H1 (cell line): Measurements from ENCODE around the gene SHISAL1. TPM values are rescaled to one million over a fixed set of nuclear protein-coding genes. Genes with fewer than 3 reads are reported as not detected.

Experiments used
- CTCF ChIA-PET: fragments of 300-600 bp; sonication (Branson Sonifier 250); formaldehyde crosslinking; loops from one replicate; lab custom pipeline; 2021; ENCODE audit not compliant: partially characterized antibody; lab: Charles Lee
- POLR2A ChIA-PET: fragments of 300-600 bp; sonication (Branson Sonifier 250); formaldehyde crosslinking; loops from one replicate; lab custom pipeline; 2021; ENCODE audit warnings: inconsistent platforms; ENCODE audit not compliant: partially characterized antibody; lab: Charles Lee
- DNase-seq, 2 experiments: peaks; one replicate each; pipeline versions ENCODE4 v3.0.0 to v3.0.0-alpha.2; 2010 to 2022; ENCODE audit warnings: low spot score in 2 of 2, low read depth in 1 of 2, mixed read lengths in 1 of 2
- FAIRE-seq: peaks from 2 replicates; lab custom pipeline; 2011; peaks lifted over from hg19 to GRCh38; lab: Jason Lieb, UNC
- H2AFZ ChIP-seq: 2 replicates; pipeline ENCODE4 v1.8.1; 2012; ENCODE audit warnings: low read length, inconsistent platforms
- H2AK5ac ChIP-seq: 2 replicates; pipeline ENCODE4 v1.6.1; 2013; ENCODE audit warnings: low read depth, low read length
- H2BK120ac ChIP-seq: replicated peaks from 2 replicates; pipeline ENCODE3; 2013; ENCODE audit warnings: low read depth, low read length, inconsistent platforms
- H2BK12ac ChIP-seq: 2 replicates; pipeline ENCODE4 v1.6.1; 2013; ENCODE audit warnings: low read depth, low read length
- H2BK15ac ChIP-seq: 2 replicates; pipeline ENCODE4 v1.6.1; 2013; ENCODE audit warnings: low read length
- H2BK20ac ChIP-seq: 2 replicates; pipeline ENCODE4 v1.6.1; 2013; ENCODE audit warnings: low read length
- H2BK5ac ChIP-seq: 2 replicates; pipeline ENCODE4 v1.6.1; 2013; ENCODE audit warnings: low read depth, low read length
- H3K14ac ChIP-seq: 2 replicates; pipeline ENCODE4 v1.6.1; 2013; ENCODE audit warnings: inconsistent platforms; ENCODE audit not compliant: insufficient read length
- H3K18ac ChIP-seq: 2 replicates; pipeline ENCODE4 v1.6.1; 2013; ENCODE audit warnings: low read length; ENCODE audit errors: extremely low read depth
- H3K23ac ChIP-seq: 2 replicates; pipeline ENCODE4 v1.6.1; 2013; ENCODE audit warnings: inconsistent platforms; ENCODE audit not compliant: insufficient read length
- H3K23me2 ChIP-seq: 2 replicates; pipeline ENCODE4 v1.6.1; 2013; ENCODE audit warnings: low read depth, low read length
- H3K27ac ChIP-seq: 2 replicates; pipeline ENCODE4 v1.6.1; 2011; ENCODE audit warnings: low read depth, low read length, inconsistent platforms
- H3K27me3 ChIP-seq, 4 experiments: replicated peaks in 1 of 4; 1 replicate in 1 of 4; 2 replicates in 3 of 4; pipeline versions ENCODE4 v1.6.1 to v1.8.1; 2011 to 2013; ENCODE audit warnings: low read length in 3 of 4, mild to moderate bottlenecking in 3 of 4, inconsistent platforms in 2 of 4, mixed read lengths in 2 of 4, moderate library complexity in 1 of 4; ENCODE audit not compliant: control insufficient read depth in 3 of 4, insufficient read depth in 3 of 4; ENCODE audit errors: extremely low read depth in 1 of 4
- H3K36me3 ChIP-seq, 4 experiments: 2 replicates each; pipeline versions ENCODE4 v1.6.1 to v1.8.1; 2011 to 2013; ENCODE audit warnings: mild to moderate bottlenecking in 4 of 4, low read length in 3 of 4, moderate library complexity in 2 of 4, control low read depth in 1 of 4, inconsistent platforms in 1 of 4; ENCODE audit not compliant: insufficient read depth in 4 of 4, control insufficient read depth in 2 of 4
- H3K4ac ChIP-seq: replicated peaks from 2 replicates; pipeline ENCODE3; 2013; ENCODE audit warnings: low read length, low read depth, mixed read lengths, inconsistent platforms; ENCODE audit not compliant: insufficient read length
- H3K4me1 ChIP-seq, 4 experiments: replicated peaks in 1 of 4; 1 replicate in 1 of 4; 2 replicates in 3 of 4; pipeline versions ENCODE4 v1.6.1 to v1.8.1; 2011 to 2013; ENCODE audit warnings: low read length in 3 of 4, inconsistent platforms in 2 of 4, mixed read lengths in 1 of 4; ENCODE audit not compliant: insufficient read depth in 4 of 4, control insufficient read depth in 3 of 4
- H3K4me2 ChIP-seq, 2 experiments: 2 replicates each; pipeline versions ENCODE4 v1.6.1 to v1.8.1; 2011 to 2013; ENCODE audit warnings: low read depth in 2 of 2, low read length in 2 of 2, control low read depth in 1 of 2, inconsistent platforms in 1 of 2, mild to moderate bottlenecking in 1 of 2; ENCODE audit not compliant: insufficient read depth in 1 of 2
- H3K4me3 ChIP-seq, 4 experiments: fragments of 200-600, 300-600 bp in 1 of 4; sonication (generic), shearing (Covaris generic), sonication (Bioruptor Twin) in 1 of 4; 2 replicates each; pipeline versions ENCODE4 v1.5.1 to v1.8.1; 2011 to 2016; ENCODE audit warnings: low read length in 4 of 4, low read depth in 3 of 4, control low read depth in 2 of 4, inconsistent platforms in 2 of 4, mild to moderate bottlenecking in 2 of 4, mixed read lengths in 1 of 4, moderate library complexity in 1 of 4; ENCODE audit not compliant: insufficient read depth in 2 of 4; ENCODE audit errors: extremely low read depth in 1 of 4
- H3K56ac ChIP-seq: replicated peaks from 2 replicates; pipeline ENCODE3; 2013; ENCODE audit warnings: low read depth, mild to moderate bottlenecking, mixed read lengths, low read length, inconsistent platforms; ENCODE audit not compliant: insufficient read length
- H3K79me1 ChIP-seq: 2 replicates; pipeline ENCODE4 v1.6.1; 2013; ENCODE audit warnings: low read depth, low read length, control low read depth
- H3K79me2 ChIP-seq, 2 experiments: 2 replicates each; pipeline versions ENCODE4 v1.6.1 to v1.8.1; 2012 to 2013; ENCODE audit warnings: low read length in 2 of 2, mild to moderate bottlenecking in 2 of 2, inconsistent platforms in 1 of 2; ENCODE audit not compliant: insufficient read depth in 2 of 2, control insufficient read depth in 1 of 2
- H3K9ac ChIP-seq, 4 experiments: replicated peaks in 1 of 4; 1 replicate in 1 of 4; 2 replicates in 3 of 4; pipeline versions ENCODE4 v1.6.1 to v1.8.1; 2011 to 2013; ENCODE audit warnings: low read depth in 3 of 4, low read length in 3 of 4, control low read depth in 2 of 4, mild to moderate bottlenecking in 2 of 4, moderate library complexity in 2 of 4, inconsistent platforms in 1 of 4; ENCODE audit errors: extremely low read depth in 1 of 4
- H3K9me3 ChIP-seq, 2 experiments: 2 replicates each; pipeline versions ENCODE4 v1.6.1 to v1.8.1; 2012 to 2013; ENCODE audit warnings: mild to moderate bottlenecking in 2 of 2, moderate library complexity in 2 of 2, control low read depth in 1 of 2, inconsistent platforms in 1 of 2, low read depth in 1 of 2, low read length in 1 of 2, mixed read lengths in 1 of 2; ENCODE audit not compliant: insufficient read depth in 2 of 2
- H4K20me1 ChIP-seq, 2 experiments: replicated peaks in 1 of 2; 2 replicates each; pipeline versions ENCODE3 to v1.8.1; 2011 to 2013; ENCODE audit warnings: inconsistent platforms in 2 of 2, low read length in 2 of 2, mild to moderate bottlenecking in 1 of 2; ENCODE audit not compliant: insufficient read depth in 2 of 2, control insufficient read depth in 1 of 2
- H4K5ac ChIP-seq: 2 replicates; pipeline ENCODE4 v1.6.1; 2013; ENCODE audit warnings: low read length, low read depth, mixed read lengths, inconsistent platforms; ENCODE audit not compliant: insufficient read length
- H4K8ac ChIP-seq: 2 replicates; pipeline ENCODE4 v1.8.0; 2013; ENCODE audit warnings: mild to moderate bottlenecking, moderate library complexity, low read length, inconsistent platforms; ENCODE audit not compliant: insufficient read depth; ENCODE audit errors: extremely low read depth
- H4K91ac ChIP-seq: replicated peaks from 2 replicates; pipeline ENCODE3; 2013; ENCODE audit warnings: low read length, mixed read lengths, inconsistent platforms; ENCODE audit not compliant: insufficient read length
- POLR2A ChIP-seq, 2 experiments: IDR thresholded peaks; 1 replicate in 1 of 2; 2 replicates in 1 of 2; pipeline ENCODE4 v1.6.1; 2011; ENCODE audit warnings: low read depth in 2 of 2, low read length in 2 of 2, mild to moderate bottlenecking in 2 of 2; ENCODE audit errors: control extremely low read depth in 1 of 2
- SAP30 ChIP-seq: fragments of 300-600 bp; sonication (generic); IDR thresholded peaks from 2 replicates; pipeline ENCODE4 v1.7.1; 2012; ENCODE audit warnings: low read length, moderate library complexity, mild to moderate bottlenecking, inconsistent platforms; ENCODE audit not compliant: insufficient read depth, insufficient replicate concordance
- SRF ChIP-seq: IDR thresholded peaks from 2 replicates; pipeline ENCODE4 v1.6.1; 2011; ENCODE audit warnings: mild to moderate bottlenecking, low read depth, low read length, moderate library complexity
- WGBS, 2 experiments: shearing (Covaris generic) in 1 of 2; methylation state at CpG; one replicate each; pipeline versions ENCODE4 v1.1.6 to v1.1.7; 2013 to 2015; ENCODE audit warnings: low lambda C conversion rate in 2 of 2, mixed read lengths in 2 of 2, inconsistent platforms in 1 of 2, low coverage in 1 of 2, missing lambda C conversion rate in 1 of 2; ENCODE audit not compliant: insufficient replicate concordance in 2 of 2, insufficient coverage in 1 of 2, insufficient read length in 1 of 2; ENCODE audit errors: extremely low coverage in 1 of 2, missing lambda C conversion rate in 1 of 2; 5-methylcytosine and 5-hydroxymethylcytosine counted together
- polyA plus RNA-seq, 7 experiments: library from polyadenylated mRNA; depleted of rRNA in 3 of 7; stranded (reverse) in 5 of 7; unstranded in 2 of 7; fragments of >200 nt in 5 of 7; fragments of 200-250 nt in 2 of 7; gene quantifications; 1 replicate in 5 of 7; 2 replicates in 1 of 7; 4 replicates in 1 of 7; pipeline versions ENCODE4 v1.2.1 to v1.2.3, GENCODE V29; 2011 to 2013; ENCODE audit warnings: missing spikeins in 2 of 7, mixed read lengths in 2 of 7
- total RNA-seq: library from RNA; stranded (reverse); fragmentation: NEBNext Ultra II Directional; extraction: Animal tissue kit (Norgen Biotek cat#: 25700); gene quantifications from 2 replicates; pipeline ENCODE4 v1.2.1, GENCODE V29; 2021
- TF ChIP-seq, protein P1 (sequence below): IDR thresholded peaks from 2 replicates; pipeline ENCODE4 v1.6.1; 2012; ENCODE audit warnings: low read length, inconsistent platforms
- TF ChIP-seq, protein P2 (sequence below), 3 experiments: IDR thresholded peaks; 1 replicate in 2 of 3; 2 replicates in 1 of 3; pipeline versions ENCODE4 v1.5.1 to v1.6.1; 2011; ENCODE audit warnings: low read length in 3 of 3, mild to moderate bottlenecking in 3 of 3, inconsistent platforms in 2 of 3, low read depth in 1 of 3, moderate library complexity in 1 of 3; ENCODE audit not compliant: insufficient read depth in 1 of 3; ENCODE audit errors: control extremely low read depth in 1 of 3
- TF ChIP-seq, protein P3 (sequence below): IDR thresholded peaks from 2 replicates; pipeline ENCODE4 v1.6.1; 2011; ENCODE audit warnings: low read length, improper control_type of control experiment
- TF ChIP-seq, protein P4 (sequence below): IDR thresholded peaks from 2 replicates; pipeline ENCODE4 v1.6.1; 2011; ENCODE audit warnings: low read depth, mild to moderate bottlenecking, low read length; ENCODE audit not compliant: insufficient read depth

Gene SHISAL1
- total and polyA plus RNA-seq, 2 of the 8 experiments (the other 6 are each of a cell fraction or from before 2014, with no cell fraction given): 3.7 to 5.8 TPM

GRCh38 chr22:44349594-44349993 is 36.8 kb upstream of the SHISAL1 start:
- Histone ChIP-seq H3K56ac (no peak overlapping the region), H2BK120ac (no peak overlapping the region), H3K9ac (no peak overlapping the region), H3K14ac (no peak overlapping the region), H3K4ac (no peak overlapping the region), H3K27ac (no peak overlapping the region), H4K5ac (no peak overlapping the region), H3K18ac (no peak overlapping the region), H2BK15ac (no peak overlapping the region; the same call in none of the 2 replicates), H4K91ac (no peak overlapping the region), H3K4me2 (no peak overlapping the region), H3K36me3 (no peaks in the 10 kb centered on the region), H2BK12ac (peak overlapping the region; percentile 27; the same call in 1 of the 2 replicates), H2AFZ (no peak overlapping the region), H3K9me3 (no peaks in the 10 kb centered on the region), H3K23ac (no peak overlapping the region), H2AK5ac (no peak overlapping the region; the same call in 1 of the 2 replicates), H3K4me3 (no peak overlapping the region), H4K20me1 (no peaks in the 10 kb centered on the region), H3K27me3 (no peaks in the 10 kb centered on the region), H3K4me1 (peaks cover 0 to 7% (median 3%) of the 10 kb centered on the region in 4 experiments; a peak in 4 of 7 replicates), H3K23me2 (peaks cover 4% of the 10 kb centered on the region; the same call in 1 of the 2 replicates), H2BK5ac (no peak overlapping the region), H4K8ac (peak overlapping the region; percentile 74; the same call in 1 of the 2 replicates), H2BK20ac (no peak overlapping the region), H3K79me2 (no peaks in the 10 kb centered on the region), H3K79me1 (no peaks in the 10 kb centered on the region; the same call in 1 of the 2 replicates)
- FAIRE-seq (no peak), DNase-seq (no peak)
- ChIA-PET CTCF (interaction anchor here (1.2 to 2.3 kb wide), 3 partner anchors 10 to 218 kb away, joined by 3 to 8 read pairs (median 4); no protein-coding TSS in a partner anchor), POLR2A (no interaction called here)
- 71% methylated on average over 5 of the region's 5 CpGs; no CpG with 5 or more reads in 1 of the 2 experiments for WGBS, 2 experiments
- TF ChIP-seq, protein P1, sequence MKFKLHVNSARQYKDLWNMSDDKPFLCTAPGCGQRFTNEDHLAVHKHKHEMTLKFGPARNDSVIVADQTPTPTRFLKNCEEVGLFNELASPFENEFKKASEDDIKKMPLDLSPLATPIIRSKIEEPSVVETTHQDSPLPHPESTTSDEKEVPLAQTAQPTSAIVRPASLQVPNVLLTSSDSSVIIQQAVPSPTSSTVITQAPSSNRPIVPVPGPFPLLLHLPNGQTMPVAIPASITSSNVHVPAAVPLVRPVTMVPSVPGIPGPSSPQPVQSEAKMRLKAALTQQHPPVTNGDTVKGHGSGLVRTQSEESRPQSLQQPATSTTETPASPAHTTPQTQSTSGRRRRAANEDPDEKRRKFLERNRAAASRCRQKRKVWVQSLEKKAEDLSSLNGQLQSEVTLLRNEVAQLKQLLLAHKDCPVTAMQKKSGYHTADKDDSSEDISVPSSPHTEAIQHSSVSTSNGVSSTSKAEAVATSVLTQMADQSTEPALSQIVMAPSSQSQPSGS: no peak
- TF ChIP-seq, protein P2, sequence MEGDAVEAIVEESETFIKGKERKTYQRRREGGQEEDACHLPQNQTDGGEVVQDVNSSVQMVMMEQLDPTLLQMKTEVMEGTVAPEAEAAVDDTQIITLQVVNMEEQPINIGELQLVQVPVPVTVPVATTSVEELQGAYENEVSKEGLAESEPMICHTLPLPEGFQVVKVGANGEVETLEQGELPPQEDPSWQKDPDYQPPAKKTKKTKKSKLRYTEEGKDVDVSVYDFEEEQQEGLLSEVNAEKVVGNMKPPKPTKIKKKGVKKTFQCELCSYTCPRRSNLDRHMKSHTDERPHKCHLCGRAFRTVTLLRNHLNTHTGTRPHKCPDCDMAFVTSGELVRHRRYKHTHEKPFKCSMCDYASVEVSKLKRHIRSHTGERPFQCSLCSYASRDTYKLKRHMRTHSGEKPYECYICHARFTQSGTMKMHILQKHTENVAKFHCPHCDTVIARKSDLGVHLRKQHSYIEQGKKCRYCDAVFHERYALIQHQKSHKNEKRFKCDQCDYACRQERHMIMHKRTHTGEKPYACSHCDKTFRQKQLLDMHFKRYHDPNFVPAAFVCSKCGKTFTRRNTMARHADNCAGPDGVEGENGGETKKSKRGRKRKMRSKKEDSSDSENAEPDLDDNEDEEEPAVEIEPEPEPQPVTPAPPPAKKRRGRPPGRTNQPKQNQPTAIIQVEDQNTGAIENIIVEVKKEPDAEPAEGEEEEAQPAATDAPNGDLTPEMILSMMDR (IDR thresholded peaks at IDR 0.05; ENCODE audit: control extremely low read depth in 1 of 3, insufficient read depth in 1 of 3, low read depth in 1 of 3, low read length in 3 of 3): no peak
- TF ChIP-seq, protein P3, sequence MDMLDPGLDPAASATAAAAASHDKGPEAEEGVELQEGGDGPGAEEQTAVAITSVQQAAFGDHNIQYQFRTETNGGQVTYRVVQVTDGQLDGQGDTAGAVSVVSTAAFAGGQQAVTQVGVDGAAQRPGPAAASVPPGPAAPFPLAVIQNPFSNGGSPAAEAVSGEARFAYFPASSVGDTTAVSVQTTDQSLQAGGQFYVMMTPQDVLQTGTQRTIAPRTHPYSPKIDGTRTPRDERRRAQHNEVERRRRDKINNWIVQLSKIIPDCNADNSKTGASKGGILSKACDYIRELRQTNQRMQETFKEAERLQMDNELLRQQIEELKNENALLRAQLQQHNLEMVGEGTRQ: no peak
- TF ChIP-seq POLR2A (IDR thresholded peaks at IDR 0.05; ENCODE audit: control extremely low read depth in 1 of 2, low read depth in 2 of 2, low read length in 2 of 2) (no peak), SAP30 (no peak), SRF (no peak)
- TF ChIP-seq, protein P4, sequence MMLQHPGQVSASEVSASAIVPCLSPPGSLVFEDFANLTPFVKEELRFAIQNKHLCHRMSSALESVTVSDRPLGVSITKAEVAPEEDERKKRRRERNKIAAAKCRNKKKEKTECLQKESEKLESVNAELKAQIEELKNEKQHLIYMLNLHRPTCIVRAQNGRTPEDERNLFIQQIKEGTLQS: no peak
